ENCODE data around the gene RPL11.

DNA sequence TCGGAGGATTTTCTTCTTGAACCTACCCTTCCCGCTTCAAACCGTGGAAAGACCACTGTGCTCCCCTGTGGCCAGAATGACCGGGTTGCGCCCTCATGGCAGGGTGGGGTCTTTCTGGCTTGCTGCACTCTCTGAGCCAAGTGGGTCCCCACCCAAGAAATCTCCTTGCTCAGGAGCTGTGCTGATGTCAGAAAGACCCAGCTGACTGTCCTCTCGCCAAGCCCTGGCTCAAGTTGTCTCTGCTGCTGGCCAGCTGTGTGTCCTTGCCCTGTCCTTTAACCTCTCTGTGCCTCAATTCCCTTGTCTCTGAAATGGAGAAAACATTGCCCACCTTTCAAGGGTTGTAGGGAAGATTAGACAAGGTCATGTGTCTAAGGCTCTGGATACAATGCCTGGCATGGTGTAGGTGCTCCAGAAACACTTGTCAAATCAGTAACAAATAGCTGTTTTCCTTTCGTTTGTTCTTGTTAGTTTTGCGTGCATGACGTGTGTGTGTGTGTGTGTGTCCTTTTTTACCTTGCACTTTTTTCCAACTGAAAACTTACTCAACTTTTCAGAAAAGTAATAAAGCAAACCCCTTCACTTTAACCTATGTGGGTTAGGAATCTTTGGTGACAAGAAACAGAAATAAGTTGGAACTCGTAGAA, 41.1 kb upstream of the RPL11 start:
- no peak for TF ChIP-seq TAF1 (conservative IDR thresholded peaks at IDR 0.05)
- TF ChIP-seq, protein P1, sequence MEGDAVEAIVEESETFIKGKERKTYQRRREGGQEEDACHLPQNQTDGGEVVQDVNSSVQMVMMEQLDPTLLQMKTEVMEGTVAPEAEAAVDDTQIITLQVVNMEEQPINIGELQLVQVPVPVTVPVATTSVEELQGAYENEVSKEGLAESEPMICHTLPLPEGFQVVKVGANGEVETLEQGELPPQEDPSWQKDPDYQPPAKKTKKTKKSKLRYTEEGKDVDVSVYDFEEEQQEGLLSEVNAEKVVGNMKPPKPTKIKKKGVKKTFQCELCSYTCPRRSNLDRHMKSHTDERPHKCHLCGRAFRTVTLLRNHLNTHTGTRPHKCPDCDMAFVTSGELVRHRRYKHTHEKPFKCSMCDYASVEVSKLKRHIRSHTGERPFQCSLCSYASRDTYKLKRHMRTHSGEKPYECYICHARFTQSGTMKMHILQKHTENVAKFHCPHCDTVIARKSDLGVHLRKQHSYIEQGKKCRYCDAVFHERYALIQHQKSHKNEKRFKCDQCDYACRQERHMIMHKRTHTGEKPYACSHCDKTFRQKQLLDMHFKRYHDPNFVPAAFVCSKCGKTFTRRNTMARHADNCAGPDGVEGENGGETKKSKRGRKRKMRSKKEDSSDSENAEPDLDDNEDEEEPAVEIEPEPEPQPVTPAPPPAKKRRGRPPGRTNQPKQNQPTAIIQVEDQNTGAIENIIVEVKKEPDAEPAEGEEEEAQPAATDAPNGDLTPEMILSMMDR (IDR thresholded peaks at IDR 0.05; ENCODE audit: low read depth, low read length, missing input control): no peak
- TF ChIP-seq RAD21 (IDR thresholded peaks at IDR 0.05): no peak
- TF ChIP-seq, protein P2, sequence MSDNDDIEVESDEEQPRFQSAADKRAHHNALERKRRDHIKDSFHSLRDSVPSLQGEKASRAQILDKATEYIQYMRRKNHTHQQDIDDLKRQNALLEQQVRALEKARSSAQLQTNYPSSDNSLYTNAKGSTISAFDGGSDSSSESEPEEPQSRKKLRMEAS (IDR thresholded peaks at IDR 0.05): no peak
- no peak for TF ChIP-seq HNF4A (conservative IDR thresholded peaks at IDR 0.05)
- no peak for TF ChIP-seq GABPA (IDR thresholded peaks at IDR 0.05 in 1 of 2, conservative IDR thresholded peaks at IDR 0.05 in 1 of 2)
- no peak for TF ChIP-seq RXRA (IDR thresholded peaks at IDR 0.05)
- TF ChIP-seq, protein P3, sequence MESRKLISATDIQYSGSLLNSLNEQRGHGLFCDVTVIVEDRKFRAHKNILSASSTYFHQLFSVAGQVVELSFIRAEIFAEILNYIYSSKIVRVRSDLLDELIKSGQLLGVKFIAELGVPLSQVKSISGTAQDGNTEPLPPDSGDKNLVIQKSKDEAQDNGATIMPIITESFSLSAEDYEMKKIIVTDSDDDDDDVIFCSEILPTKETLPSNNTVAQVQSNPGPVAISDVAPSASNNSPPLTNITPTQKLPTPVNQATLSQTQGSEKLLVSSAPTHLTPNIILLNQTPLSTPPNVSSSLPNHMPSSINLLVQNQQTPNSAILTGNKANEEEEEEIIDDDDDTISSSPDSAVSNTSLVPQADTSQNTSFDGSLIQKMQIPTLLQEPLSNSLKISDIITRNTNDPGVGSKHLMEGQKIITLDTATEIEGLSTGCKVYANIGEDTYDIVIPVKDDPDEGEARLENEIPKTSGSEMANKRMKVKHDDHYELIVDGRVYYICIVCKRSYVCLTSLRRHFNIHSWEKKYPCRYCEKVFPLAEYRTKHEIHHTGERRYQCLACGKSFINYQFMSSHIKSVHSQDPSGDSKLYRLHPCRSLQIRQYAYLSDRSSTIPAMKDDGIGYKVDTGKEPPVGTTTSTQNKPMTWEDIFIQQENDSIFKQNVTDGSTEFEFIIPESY (IDR thresholded peaks at IDR 0.05): no peak
- TF ChIP-seq, protein P4, sequence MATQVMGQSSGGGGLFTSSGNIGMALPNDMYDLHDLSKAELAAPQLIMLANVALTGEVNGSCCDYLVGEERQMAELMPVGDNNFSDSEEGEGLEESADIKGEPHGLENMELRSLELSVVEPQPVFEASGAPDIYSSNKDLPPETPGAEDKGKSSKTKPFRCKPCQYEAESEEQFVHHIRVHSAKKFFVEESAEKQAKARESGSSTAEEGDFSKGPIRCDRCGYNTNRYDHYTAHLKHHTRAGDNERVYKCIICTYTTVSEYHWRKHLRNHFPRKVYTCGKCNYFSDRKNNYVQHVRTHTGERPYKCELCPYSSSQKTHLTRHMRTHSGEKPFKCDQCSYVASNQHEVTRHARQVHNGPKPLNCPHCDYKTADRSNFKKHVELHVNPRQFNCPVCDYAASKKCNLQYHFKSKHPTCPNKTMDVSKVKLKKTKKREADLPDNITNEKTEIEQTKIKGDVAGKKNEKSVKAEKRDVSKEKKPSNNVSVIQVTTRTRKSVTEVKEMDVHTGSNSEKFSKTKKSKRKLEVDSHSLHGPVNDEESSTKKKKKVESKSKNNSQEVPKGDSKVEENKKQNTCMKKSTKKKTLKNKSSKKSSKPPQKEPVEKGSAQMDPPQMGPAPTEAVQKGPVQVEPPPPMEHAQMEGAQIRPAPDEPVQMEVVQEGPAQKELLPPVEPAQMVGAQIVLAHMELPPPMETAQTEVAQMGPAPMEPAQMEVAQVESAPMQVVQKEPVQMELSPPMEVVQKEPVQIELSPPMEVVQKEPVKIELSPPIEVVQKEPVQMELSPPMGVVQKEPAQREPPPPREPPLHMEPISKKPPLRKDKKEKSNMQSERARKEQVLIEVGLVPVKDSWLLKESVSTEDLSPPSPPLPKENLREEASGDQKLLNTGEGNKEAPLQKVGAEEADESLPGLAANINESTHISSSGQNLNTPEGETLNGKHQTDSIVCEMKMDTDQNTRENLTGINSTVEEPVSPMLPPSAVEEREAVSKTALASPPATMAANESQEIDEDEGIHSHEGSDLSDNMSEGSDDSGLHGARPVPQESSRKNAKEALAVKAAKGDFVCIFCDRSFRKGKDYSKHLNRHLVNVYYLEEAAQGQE (IDR thresholded peaks at IDR 0.05): no peak
- TF ChIP-seq, protein P5, sequence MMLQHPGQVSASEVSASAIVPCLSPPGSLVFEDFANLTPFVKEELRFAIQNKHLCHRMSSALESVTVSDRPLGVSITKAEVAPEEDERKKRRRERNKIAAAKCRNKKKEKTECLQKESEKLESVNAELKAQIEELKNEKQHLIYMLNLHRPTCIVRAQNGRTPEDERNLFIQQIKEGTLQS (IDR thresholded peaks at IDR 0.05): no peak
